WTC11 (cell line): ENCODE data around the gene EGFL8. TPM values are rescaled to one million over a fixed set of nuclear protein-coding genes. Genes with fewer than 3 reads are reported as not detected.

Experiments used
- ATAC-seq: fragments of 200-7000 bp; cut with Tn5 transposase; 2 replicates; pipeline ENCODE4 v1.10.0; 2021; ENCODE audit warnings: mild to moderate bottlenecking, moderate library complexity
- CTCF ChIA-PET: fragments of 300-600 bp; sonication (Branson Sonifier 250); formaldehyde crosslinking; loops from one replicate; lab custom pipeline; 2021; ENCODE audit warnings: antibody characterized with exemption; lab: Charles Lee
- POLR2A ChIA-PET: fragments of 350-600 bp; sonication (Branson Sonifier 250); formaldehyde crosslinking; loops from one replicate; lab custom pipeline; 2021; ENCODE audit warnings: antibody characterized with exemption; lab: Charles Lee
- DNase-seq: peaks from one replicate; pipeline ENCODE4 v3.0.0; 2021; ENCODE audit warnings: low spot score
- H3K27ac Mint-ChIP-seq: 2 replicates; pipeline ENCODE4 v1.8.0; 2021; ENCODE audit warnings: mixed read lengths
- H3K27me3 Mint-ChIP-seq: 2 replicates; pipeline ENCODE4 v1.8.0; 2021; ENCODE audit warnings: low read depth, mild to moderate bottlenecking, moderate library complexity, mixed read lengths
- H3K36me3 Mint-ChIP-seq: 2 replicates; pipeline ENCODE4 v1.8.0; 2021; ENCODE audit warnings: mixed read lengths
- H3K4me1 Mint-ChIP-seq: 2 replicates; pipeline ENCODE4 v1.8.0; 2022; ENCODE audit warnings: mixed read lengths
- H3K4me3 Mint-ChIP-seq: 2 replicates; pipeline ENCODE4 v1.8.0; 2021; ENCODE audit warnings: mild to moderate bottlenecking, moderate library complexity, mixed read lengths
- H3K9me3 Mint-ChIP-seq: 2 replicates; pipeline ENCODE4 v1.8.0; 2021; ENCODE audit warnings: mixed read lengths
- E2F1 ChIP-seq: sonication (generic); formaldehyde crosslinking; IDR thresholded peaks from 2 replicates; pipeline ENCODE4 v1.8.0; 2022; ENCODE audit warnings: mild to moderate bottlenecking, missing genetic modification reagents
- ETV6 ChIP-seq: sonication (generic); formaldehyde crosslinking; IDR thresholded peaks from 2 replicates; pipeline ENCODE4 v1.8.1; 2022; ENCODE audit warnings: mild to moderate bottlenecking, missing genetic modification reagents
- FOXK1 ChIP-seq: sonication (generic); formaldehyde crosslinking; IDR thresholded peaks from 2 replicates; pipeline ENCODE4 v1.8.0; 2022; ENCODE audit warnings: mild to moderate bottlenecking, moderate library complexity, missing genetic modification reagents
- FOXP4 ChIP-seq: sonication (generic); formaldehyde crosslinking; IDR thresholded peaks from 2 replicates; pipeline ENCODE4 v1.8.0; 2022; ENCODE audit warnings: mild to moderate bottlenecking, missing genetic modification reagents
- HMGXB4 ChIP-seq: sonication (generic); formaldehyde crosslinking; IDR thresholded peaks from 2 replicates; pipeline ENCODE4 v1.8.1; 2023; ENCODE audit warnings: mild to moderate bottlenecking, moderate library complexity, missing genetic modification reagents
- KAT7 ChIP-seq: sonication (generic); formaldehyde crosslinking; IDR thresholded peaks from 2 replicates; pipeline ENCODE4 v1.8.1; 2023; ENCODE audit warnings: missing genetic modification reagents, mild to moderate bottlenecking, borderline replicate concordance
- MLX ChIP-seq: sonication (generic); formaldehyde crosslinking; IDR thresholded peaks from 2 replicates; pipeline ENCODE4 v1.8.1; 2023; ENCODE audit warnings: mild to moderate bottlenecking, missing genetic modification reagents, moderate library complexity
- NFATC4 ChIP-seq: fragments of 250-450 bp; sonication (Bioruptor Pico); IDR thresholded peaks from 2 replicates; pipeline ENCODE4 v1.9.0; 2021; ENCODE audit warnings: mild to moderate bottlenecking
- NFE2L1 ChIP-seq: sonication (generic); formaldehyde crosslinking; IDR thresholded peaks from 2 replicates; pipeline ENCODE4 v1.8.1; 2023; ENCODE audit warnings: missing genetic modification reagents
- OVOL2 ChIP-seq: fragments of 250-450 bp; sonication (Bioruptor Pico); IDR thresholded peaks from 2 replicates; pipeline ENCODE4 v1.9.0; 2021; ENCODE audit warnings: mild to moderate bottlenecking, borderline replicate concordance
- PREB ChIP-seq: sonication (generic); formaldehyde crosslinking; IDR thresholded peaks from 2 replicates; pipeline ENCODE4 v1.8.1; 2022; ENCODE audit warnings: mild to moderate bottlenecking, missing genetic modification reagents, moderate library complexity, borderline replicate concordance
- TEAD1 ChIP-seq: sonication (generic); formaldehyde crosslinking; IDR thresholded peaks from 2 replicates; pipeline ENCODE4 v1.8.0; 2022; ENCODE audit warnings: mild to moderate bottlenecking, missing genetic modification reagents
- ZBTB21 ChIP-seq: sonication (generic); formaldehyde crosslinking; IDR thresholded peaks from 2 replicates; pipeline ENCODE4 v1.8.1; 2023; ENCODE audit warnings: mild to moderate bottlenecking, missing genetic modification reagents, borderline replicate concordance
- ZBTB43 ChIP-seq: sonication (generic); formaldehyde crosslinking; IDR thresholded peaks from 2 replicates; pipeline ENCODE4 v1.8.1; 2023; ENCODE audit warnings: mild to moderate bottlenecking, missing genetic modification reagents
- ZMAT4 ChIP-seq: fragments of 250-450 bp; sonication (Bioruptor Pico); IDR thresholded peaks from 2 replicates; pipeline ENCODE4 v1.9.0; 2021; ENCODE audit warnings: mild to moderate bottlenecking
- ZNF219 ChIP-seq: sonication (generic); formaldehyde crosslinking; IDR thresholded peaks from 2 replicates; pipeline ENCODE4 v1.8.0; 2023; ENCODE audit warnings: missing genetic modification reagents, mild to moderate bottlenecking, borderline replicate concordance
- ZNF512 ChIP-seq: sonication (generic); formaldehyde crosslinking; IDR thresholded peaks from 2 replicates; pipeline ENCODE4 v1.8.1; 2022; ENCODE audit warnings: missing genetic modification reagents, borderline replicate concordance
- ZNF532 ChIP-seq: fragments of 250-450 bp; sonication (Bioruptor Pico); IDR thresholded peaks from 2 replicates; pipeline ENCODE4 v1.9.0; 2021; ENCODE audit warnings: mild to moderate bottlenecking, borderline replicate concordance
- total RNA-seq: library from RNA; stranded (reverse); gene quantifications from 3 replicates; pipeline ENCODE4 v1.2.3, GENCODE V29; 2021

EGFL8 gene
- total RNA-seq, 1 experiment from 2014 or later, result 17.5 TPM

GRCh38 chr6:32133786-32134185 is 30.6 kb upstream of the EGFL8 start:
- Mint-ChIP-seq H3K36me3 (no peaks in the 10 kb centered on the region), H3K4me3 (no peak overlapping the region), H3K27ac (no peak overlapping the region), H3K9me3 (no peaks in the 10 kb centered on the region), H3K4me1 (peaks cover 7% of the 10 kb centered on the region), H3K27me3 (peaks cover 27% of the 10 kb centered on the region)
- ATAC-seq, result no peak
- CTCF ChIA-PET, result no interaction called here
- TF ChIP-seq OVOL2 (no peak), ETV6 (CRISPR knock-in tag) (no peak), FOXP4 (no peak), TEAD1 (CRISPR knock-in tag) (no peak), KAT7 (CRISPR knock-in tag) (no peak), MLX (CRISPR knock-in tag) (no peak), ZNF532 (CRISPR knock-in tag) (no peak), ZNF219 (CRISPR knock-in tag) (no peak), HMGXB4 (CRISPR knock-in tag) (no peak), E2F1 (no peak), PREB (CRISPR knock-in tag) (no peak), NFATC4 (no peak), ZBTB21 (CRISPR knock-in tag) (no peak)
- DNase-seq, result no peak
- POLR2A ChIA-PET, result no interaction called here

- H3K4me1 Mint-ChIP-seq, result no peaks in the 10 kb centered on the region
- ATAC-seq (no peak), DNase-seq (no peak)
- no peaks in the 10 kb centered on the region for H3K9me3 Mint-ChIP-seq
- no peaks in the 10 kb centered on the region for H3K36me3 Mint-ChIP-seq
- H3K4me3 Mint-ChIP-seq, result no peak overlapping the region
- no peak overlapping the region for H3K27ac Mint-ChIP-seq
- ChIA-PET POLR2A (no interaction called here), CTCF (interaction anchor here (2.4 kb wide), 1 partner anchor 11 kb away, joined by 16 read pairs; no protein-coding TSS in a partner anchor)
- H3K27me3 Mint-ChIP-seq, result peaks cover 30% of the 10 kb centered on the region
- TF ChIP-seq ZNF512 (CRISPR knock-in tag) (no peak), ZBTB43 (no peak), KAT7 (CRISPR knock-in tag) (no peak), NFE2L1 (CRISPR knock-in tag) (no peak), ZMAT4 (CRISPR knock-in tag) (no peak), FOXK1 (CRISPR knock-in tag) (no peak)
These were observed 26.9 kb upstream of the EGFL8 start for GRCh38 chr6:32137454-32137853.
